Measurements from ENCODE around the gene LCORL.

DNA sequence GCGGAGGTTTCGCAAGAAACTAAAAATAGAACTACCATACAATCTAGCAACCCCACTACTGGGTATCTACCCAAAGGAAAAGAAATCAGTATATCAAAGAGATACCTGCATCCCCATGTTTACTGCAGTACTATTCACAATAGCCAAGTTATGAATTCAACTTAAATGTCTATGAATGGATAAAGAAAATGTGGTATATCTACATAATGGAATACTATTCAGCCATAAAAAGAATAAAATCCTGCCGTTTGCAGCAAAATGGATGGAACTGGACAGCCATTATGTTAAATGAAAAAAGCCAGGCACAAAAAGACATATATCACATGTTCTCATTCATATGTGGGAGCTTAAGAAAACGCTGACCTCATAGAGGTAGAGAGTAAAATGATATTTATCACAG is 65.3 kb downstream of the LCORL start:
- TF ChIP-seq, protein P1, sequence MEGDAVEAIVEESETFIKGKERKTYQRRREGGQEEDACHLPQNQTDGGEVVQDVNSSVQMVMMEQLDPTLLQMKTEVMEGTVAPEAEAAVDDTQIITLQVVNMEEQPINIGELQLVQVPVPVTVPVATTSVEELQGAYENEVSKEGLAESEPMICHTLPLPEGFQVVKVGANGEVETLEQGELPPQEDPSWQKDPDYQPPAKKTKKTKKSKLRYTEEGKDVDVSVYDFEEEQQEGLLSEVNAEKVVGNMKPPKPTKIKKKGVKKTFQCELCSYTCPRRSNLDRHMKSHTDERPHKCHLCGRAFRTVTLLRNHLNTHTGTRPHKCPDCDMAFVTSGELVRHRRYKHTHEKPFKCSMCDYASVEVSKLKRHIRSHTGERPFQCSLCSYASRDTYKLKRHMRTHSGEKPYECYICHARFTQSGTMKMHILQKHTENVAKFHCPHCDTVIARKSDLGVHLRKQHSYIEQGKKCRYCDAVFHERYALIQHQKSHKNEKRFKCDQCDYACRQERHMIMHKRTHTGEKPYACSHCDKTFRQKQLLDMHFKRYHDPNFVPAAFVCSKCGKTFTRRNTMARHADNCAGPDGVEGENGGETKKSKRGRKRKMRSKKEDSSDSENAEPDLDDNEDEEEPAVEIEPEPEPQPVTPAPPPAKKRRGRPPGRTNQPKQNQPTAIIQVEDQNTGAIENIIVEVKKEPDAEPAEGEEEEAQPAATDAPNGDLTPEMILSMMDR (IDR thresholded peaks at IDR 0.05; ENCODE audit: low read length) = no peak
- TF ChIP-seq EZH2phosphoT487 (IDR thresholded peaks at IDR 0.05; ENCODE audit: low read length) (no peak), EZH2 (optimal IDR thresholded peaks at IDR 0.05; ENCODE audit: low read depth, low read length) (no peak)

Data from MM.1S (cell line).